K562 (cell line): Measurements from ENCODE around the gene PPFIBP2. TPM values are rescaled to one million over a fixed set of nuclear protein-coding genes. Genes with fewer than 3 reads are reported as not detected.

Source experiments
- ATAC-seq: fragments of 200-7000 bp; cut with Tn5 transposase; 3 replicates; pipeline ENCODE4 v1.9.1; 2020; ENCODE audit warnings: moderate library complexity
- BruUV-seq: library from RNA; stranded (reverse); fragments of 400-500 nt; replicated peaks from 2 replicates; lab custom pipeline; 2021; lab: Mats Ljungman, UMichigan
- CTCF ChIA-PET: fragments of 300-600 bp; formaldehyde crosslinking; extraction: SDS; loops from one replicate; lab custom pipeline; 2021; ENCODE audit warnings: low intra/inter-chr PET ratio; lab: Yijun Ruan, JAX
- POLR2A ChIA-PET: fragments of 300-600, 350-650 bp; sonication (Branson Sonifier 250); formaldehyde crosslinking; extraction: SDS; loops from one replicate; lab custom pipeline; 2021; ENCODE audit warnings: antibody characterized with exemption, inconsistent platforms; lab: Yijun Ruan, JAX
- DNase-seq, 4 experiments: peaks; one replicate each; pipeline versions ENCODE4 v3.0.0 to v3.0.0-alpha.2; 2011 to 2018; ENCODE audit warnings: low spot score in 3 of 4, mixed read lengths in 3 of 4; ENCODE audit errors: extremely low read depth in 1 of 4
- FAIRE-seq: peaks from 2 replicates; lab custom pipeline; 2011; peaks lifted over from hg19 to GRCh38; lab: Jason Lieb, UNC
- H2AFZ ChIP-seq: 2 replicates; pipeline ENCODE4 v1.6.0; 2011; ENCODE audit warnings: low read depth, low read length, control low read depth, inconsistent platforms
- H3K27ac ChIP-seq: fragments of 200-600 bp; 3 replicates; pipeline ENCODE4 v1.8.0; 2011; ENCODE audit warnings: low read depth, mild to moderate bottlenecking, control low read depth, inconsistent platforms, low read length, moderate library complexity, mixed read lengths; ENCODE audit errors: extremely low read depth
- H3K27me3 ChIP-seq, 2 experiments: fragments of 300-600 bp in 1 of 2; 2 replicates in 1 of 2; 3 replicates in 1 of 2; pipeline versions ENCODE4 v1.6.0 to v1.8.0; 2011; ENCODE audit warnings: inconsistent platforms in 2 of 2, low read length in 2 of 2, mild to moderate bottlenecking in 1 of 2, mixed read lengths in 1 of 2, moderate library complexity in 1 of 2; ENCODE audit not compliant: control insufficient read depth in 2 of 2, insufficient read depth in 2 of 2
- H3K36me3 ChIP-seq: fragments of 300-600 bp; 3 replicates; pipeline ENCODE4 v1.8.0; 2011; ENCODE audit warnings: mild to moderate bottlenecking, low read length, inconsistent platforms; ENCODE audit not compliant: control insufficient read depth, insufficient read depth
- H3K4me1 ChIP-seq, 2 experiments: fragments of 200-600 bp in 1 of 2; replicated peaks in 1 of 2; 2 replicates in 1 of 2; 3 replicates in 1 of 2; pipeline versions ENCODE4 v1.5.1 to v1.8.0; 2011; ENCODE audit warnings: inconsistent platforms in 2 of 2, low read length in 2 of 2, mild to moderate bottlenecking in 1 of 2, mixed read lengths in 1 of 2, moderate library complexity in 1 of 2; ENCODE audit not compliant: control insufficient read depth in 2 of 2, insufficient read depth in 2 of 2
- H3K4me2 ChIP-seq: 2 replicates; pipeline ENCODE4 v1.6.1; 2011; ENCODE audit warnings: low read length, control low read depth, inconsistent platforms, mixed read lengths; ENCODE audit not compliant: insufficient read depth
- H3K4me3 ChIP-seq: fragments of 200-600 bp; sonication (generic), shearing (Covaris generic); 2 replicates; pipeline ENCODE4 v1.5.1; 2016; ENCODE audit warnings: control low read depth, inconsistent platforms
- H3K79me2 ChIP-seq: fragments of 200-600 bp; 3 replicates; pipeline ENCODE4 v1.8.0; 2011; ENCODE audit warnings: low read length, inconsistent platforms; ENCODE audit not compliant: control insufficient read depth, insufficient read depth
- H3K9ac ChIP-seq, 2 experiments: 2 replicates each; pipeline versions ENCODE4 v1.6.0 to v1.6.1; 2011; ENCODE audit warnings: low read depth in 2 of 2, low read length in 2 of 2, control low read depth in 1 of 2, inconsistent platforms in 1 of 2, mild to moderate bottlenecking in 1 of 2, mixed read lengths in 1 of 2; ENCODE audit not compliant: insufficient read depth in 1 of 2
- H3K9me1 ChIP-seq: one replicate; pipeline ENCODE4 v1.6.0; 2011; ENCODE audit warnings: inconsistent platforms, mild to moderate bottlenecking, low read length, moderate library complexity; ENCODE audit not compliant: control insufficient read depth, insufficient read depth
- H3K9me3 ChIP-seq: replicated peaks from 2 replicates; pipeline ENCODE4 v1.5.1; 2011; ENCODE audit warnings: low read depth, low read length, inconsistent platforms; ENCODE audit not compliant: control insufficient read depth, insufficient read depth
- H4K20me1 ChIP-seq: replicated peaks from 2 replicates; pipeline ENCODE4 v1.6.1; 2011; ENCODE audit warnings: low read length, inconsistent platforms, mixed read lengths; ENCODE audit not compliant: control insufficient read depth, insufficient read depth
- CBX1 ChIP-seq: sonication (generic); IDR thresholded peaks from 2 replicates; pipeline ENCODE4 v1.6.1; 2016; ENCODE audit warnings: antibody characterized with exemption, low read depth, mild to moderate bottlenecking
- FOS ChIP-seq: IDR thresholded peaks from 3 replicates; pipeline ENCODE4 v1.6.1; 2011; ENCODE audit not compliant: insufficient read length; ENCODE audit errors: extremely low read depth
- MLX ChIP-seq, 2 experiments: fragments of 450-650 bp in 1 of 2; sonication (generic) in 1 of 2; formaldehyde crosslinking; conservative IDR thresholded peaks; 2 replicates each; pipeline versions ENCODE4 v1.4.0 to v1.8.1; 2020 to 2022; ENCODE audit warnings: mild to moderate bottlenecking in 1 of 2, missing genetic modification reagents in 1 of 2
- MXI1 ChIP-seq: IDR thresholded peaks from 2 replicates; pipeline ENCODE4 v1.6.1; 2011; ENCODE audit warnings: low read depth, mild to moderate bottlenecking, improper control_type of control experiment, low read length
- NFIC ChIP-seq: fragments of 450-650 bp; IDR thresholded peaks from 2 replicates; pipeline ENCODE4 v1.6.1; 2017; ENCODE audit warnings: mild to moderate bottlenecking, inconsistent platforms
- ZBTB33 ChIP-seq: sonication (generic); formaldehyde crosslinking; IDR thresholded peaks from 2 replicates; pipeline ENCODE4 v1.8.1; 2023; ENCODE audit warnings: mild to moderate bottlenecking, missing genetic modification reagents
- ZBTB8A ChIP-seq: fragments of 450-650 bp; IDR thresholded peaks from 2 replicates; pipeline ENCODE4 v1.6.1; 2018; ENCODE audit warnings: mild to moderate bottlenecking, moderate library complexity; ENCODE audit not compliant: partially characterized antibody
- ZNF121 ChIP-seq: sonication (generic); formaldehyde crosslinking; conservative IDR thresholded peaks from 2 replicates; pipeline ENCODE4 v1.8.0; 2022; ENCODE audit warnings: missing genetic modification reagents
- WGBS: fragments of 100-300 bp; shearing (Covaris generic); methylation state at CpG from one replicate; pipeline ENCODE4 v1.1.6; 2016; ENCODE audit warnings: low coverage, mixed read lengths; ENCODE audit not compliant: insufficient coverage; ENCODE audit errors: missing lambda C conversion rate; 5-methylcytosine and 5-hydroxymethylcytosine counted together
- in situ Hi-C: fragments of 300-500 bp; cut with MboI; formaldehyde crosslinking; loops from 4 replicates; pipeline ENCODE4 v1.15.0; 2018; ENCODE audit warnings: inconsistent platforms, mixed read lengths
- intact Hi-C: fragments of 100-400 bp; cut with micrococcal nuclease; formaldehyde crosslinking; loops from 2 replicates; pipeline ENCODE4 v1.14.2; 2022
- polyA plus RNA-seq, 8 experiments: library from polyadenylated mRNA; depleted of rRNA in 4 of 8; stranded (reverse) in 5 of 8; unstranded in 3 of 8; fragments of >200 nt; fragmentation: Nextera tagmentation in 2 of 8; fragmentation: Illumina TruSeq in 1 of 8; extraction: Ambion mirVana in 2 of 8; extraction: Trizol in 1 of 8; gene quantifications; 2 replicates each; pipeline versions ENCODE4 v1.2.1 to v1.2.3, GENCODE V29; 2011 to 2014; ENCODE audit warnings: inconsistent platforms in 1 of 8, missing spikeins in 1 of 8
- total RNA-seq, 7 experiments: library from RNA; depleted of rRNA in 6 of 7; stranded (reverse); fragments of >200 nt in 6 of 7; fragmentation: Illumina TruSeq in 2 of 7; extraction: Trizol in 2 of 7; gene quantifications; 2 replicates each; pipeline versions ENCODE4 v1.2.1 to v1.2.3, GENCODE V29; 2011 to 2021; ENCODE audit warnings: low replicate concordance in 1 of 7

Gene PPFIBP2
- total and polyA plus RNA-seq, 9 of the 15 experiments (the other 6 are each of a cell fraction or from before 2014, with no cell fraction given): 0.18 to 3.4 (median 1.2) TPM

- no TSS peak for BruUV-seq
- no peaks in the 10 kb centered on the region for H3K4me1 ChIP-seq
- ChIA-PET POLR2A (no interaction called here), CTCF (interaction anchor here (0.6 kb wide), 1 partner anchor 522 kb away, joined by 3 read pairs; no protein-coding TSS in a partner anchor)
- no peak overlapping the region for H3K27ac ChIP-seq
- no peak overlapping the region for H3K4me2 ChIP-seq
- intact Hi-C loops (no loop called here), in situ Hi-C loops (no loop called here)
- FAIRE-seq (no peak), ATAC-seq (no peak), DNase-seq (no peak)
- H3K9ac ChIP-seq: no peak overlapping the region
- H3K79me2 ChIP-seq: no peaks in the 10 kb centered on the region
- TF ChIP-seq ZNF121 (CRISPR knock-in tag) (no peak), CBX1 (no peak), MLX (CRISPR knock-in tag; conservative IDR thresholded peaks at IDR 0.05) (no peak)
- no peak overlapping the region for H3K4me3 ChIP-seq
- no peaks in the 10 kb centered on the region for H3K36me3 ChIP-seq
- H4K20me1 ChIP-seq: no peaks in the 10 kb centered on the region
- no peaks in the 10 kb centered on the region for H3K9me1 ChIP-seq
- H3K27me3 ChIP-seq: peaks cover 0 to 13% of the 10 kb centered on the region in 2 experiments; a peak in 3 of 5 replicates
- no peaks in the 10 kb centered on the region for H3K9me3 ChIP-seq
- WGBS: 0% methylated on average over 1 of the region's 1 CpG
- no peak overlapping the region for H2AFZ ChIP-seq
These were observed 55.2 kb downstream of the PPFIBP2 start for GRCh38 chr11:7569044-7569443.

- H3K4me3 ChIP-seq: no peak overlapping the region
- WGBS: 10% methylated on average over 2 of the region's 2 CpGs
- no peak overlapping the region for H2AFZ ChIP-seq
- no peaks in the 10 kb centered on the region for H3K9me3 ChIP-seq
- H3K79me2 ChIP-seq: no peaks in the 10 kb centered on the region
- in situ Hi-C loops: loop anchor here (5.0 kb wide), 1 partner anchor 82 kb away; no protein-coding TSS in a partner anchor
- H3K9me1 ChIP-seq: no peaks in the 10 kb centered on the region
- POLR2A ChIA-PET: interaction anchor here (0.5 to 1.1 kb wide), 2 partner anchors 21 to 87 kb away, joined by 3 to 4 read pairs; no protein-coding TSS in a partner anchor
- FAIRE-seq (no peak), DNase-seq (no peak), ATAC-seq (no peak)
- H4K20me1 ChIP-seq: no peaks in the 10 kb centered on the region
- no peak overlapping the region for H3K4me2 ChIP-seq
- H3K27ac ChIP-seq: no peak overlapping the region
- H3K36me3 ChIP-seq: no peaks in the 10 kb centered on the region
- peaks cover 2 to 20% of the 10 kb centered on the region in 2 experiments; a peak in 4 of 5 replicates for H3K27me3 ChIP-seq
- BruUV-seq: no TSS peak
- no peaks in the 10 kb centered on the region for H3K4me1 ChIP-seq
- no peak overlapping the region for H3K9ac ChIP-seq
- TF ChIP-seq NFIC (no peak), FOS (no peak), MXI1 (no peak), ZBTB8A (no peak), ZBTB33 (CRISPR knock-in tag) (no peak)
- TF ChIP-seq, all 486 proteins: peak for 0
- intact Hi-C loops: loop anchor here (2.0 kb wide), 1 partner anchor 95 kb away; no protein-coding TSS in a partner anchor
- CTCF ChIA-PET: no interaction called here
These were observed 56.4 kb downstream of the PPFIBP2 start for GRCh38 chr11:7570241-7570640.
